Parathyroid adenoma (tissue), 2 donors: ENCODE data around the gene KLK14.

Source experiments
- H2AFZ ChIP-seq: fragments of 300-600 bp; sonication (generic); one replicate; pipeline ENCODE4 v1.7.0; 2017; ENCODE audit warnings: antibody characterized with exemption, mild to moderate bottlenecking
- H3K27ac ChIP-seq: fragments of 300-600 bp; sonication (generic); one replicate; pipeline ENCODE4 v1.7.0; 2017
- H3K27me3 ChIP-seq: fragments of 300-600 bp; sonication (generic); one replicate; pipeline ENCODE4 v1.7.0; 2017; ENCODE audit warnings: low read length; ENCODE audit not compliant: control insufficient read depth, insufficient read depth
- H3K36me3 ChIP-seq: fragments of 300-600 bp; sonication (generic); one replicate; pipeline ENCODE4 v1.7.0; 2017; ENCODE audit warnings: low read length; ENCODE audit not compliant: control insufficient read depth, insufficient read depth
- H3K4me1 ChIP-seq: fragments of 300-600 bp; sonication (generic); one replicate; pipeline ENCODE4 v1.7.0; 2017; ENCODE audit warnings: control low read depth
- H3K4me2 ChIP-seq: fragments of 300-600 bp; sonication (generic); one replicate; pipeline ENCODE4 v1.7.0; 2017; ENCODE audit warnings: low read length
- H3K4me3 ChIP-seq: fragments of 300-600 bp; sonication (generic); one replicate; pipeline ENCODE4 v1.7.0; 2017; ENCODE audit warnings: low read depth, low read length
- H3K79me2 ChIP-seq: fragments of 300-600 bp; sonication (generic); one replicate; pipeline ENCODE4 v1.7.0; 2017; ENCODE audit warnings: control low read depth
- H3K9ac ChIP-seq: fragments of 300-600 bp; sonication (generic); one replicate; pipeline ENCODE4 v1.7.0; 2017; ENCODE audit warnings: mild to moderate bottlenecking
- H3K9me3 ChIP-seq: fragments of 300-600 bp; sonication (generic); one replicate; pipeline ENCODE4 v1.7.0; 2017; ENCODE audit warnings: low read length; ENCODE audit not compliant: control insufficient read depth
- CTCF ChIP-seq: fragments of 300-600 bp; sonication (generic); IDR thresholded peaks from one replicate; pipeline ENCODE4 v1.7.0; 2017; ENCODE audit warnings: antibody characterized with exemption, mild to moderate bottlenecking
- donor health status: primary hyperparathyroidism.

KLK14 gene

GRCh38 chr19:51036519-51036918, 46.2 kb downstream of the KLK14 start:
- TF ChIP-seq CTCF, result no peak
- Histone ChIP-seq H3K36me3 (no peaks in the 10 kb centered on the region), H2AFZ (no peak overlapping the region), H3K9ac (no peak overlapping the region), H3K9me3 (no peaks in the 10 kb centered on the region), H3K27ac (no peak overlapping the region), H3K4me3 (no peak overlapping the region), H3K4me2 (no peak overlapping the region), H3K79me2 (no peaks in the 10 kb centered on the region), H3K4me1 (no peaks in the 10 kb centered on the region), H3K27me3 (no peaks in the 10 kb centered on the region)

GRCh38 chr19:51034704-51035103, 48.0 kb downstream of the KLK14 start, which contains the start of gene KLK12:
Gene KLK12, minus strand, starts transcription at chr19:51035002. Its CDS starts 381 bp downstream, at chr19:51034621.
- no peaks in the 10 kb centered on the region for H3K9me3 ChIP-seq
- H3K4me3 ChIP-seq, result no peak within 1 kb of the TSS
- no peak within 1 kb of the TSS for H3K4me2 ChIP-seq
- no peak within 1 kb of the TSS for H3K27ac ChIP-seq
- no peak within 1 kb of the TSS for H3K9ac ChIP-seq
- H3K79me2 ChIP-seq, result no peaks in the 10 kb centered on the region
- no peaks in the 10 kb centered on the region for H3K4me1 ChIP-seq
- no peaks in the 10 kb centered on the region for H3K27me3 ChIP-seq
- TF ChIP-seq CTCF, result no peak
- H2AFZ ChIP-seq, result no peak within 1 kb of the TSS
- H3K36me3 ChIP-seq, result no peaks in the 10 kb centered on the region

GRCh38 chr19:51031880-51032225, 50.8 kb downstream of the KLK14 start:
- H3K4me1 ChIP-seq, result no peaks in the 10 kb centered on the region
- no peaks in the 10 kb centered on the region for H3K36me3 ChIP-seq
- no peaks in the 10 kb centered on the region for H3K9me3 ChIP-seq
- no peak overlapping the region for H3K4me3 ChIP-seq
- H3K79me2 ChIP-seq, result no peaks in the 10 kb centered on the region
- no peak overlapping the region for H3K27ac ChIP-seq
- no peak overlapping the region for H2AFZ ChIP-seq
- no peak for TF ChIP-seq CTCF
- H3K9ac ChIP-seq, result no peak overlapping the region
- no peaks in the 10 kb centered on the region for H3K27me3 ChIP-seq
- H3K4me2 ChIP-seq, result no peak overlapping the region

- no peaks in the 10 kb centered on the region for H3K36me3 ChIP-seq
- no peaks in the 10 kb centered on the region for H3K27me3 ChIP-seq
- H3K4me1 ChIP-seq, result no peaks in the 10 kb centered on the region
- no peak overlapping the region for H2AFZ ChIP-seq
- no peaks in the 10 kb centered on the region for H3K9me3 ChIP-seq
- no peak overlapping the region for H3K9ac ChIP-seq
- H3K79me2 ChIP-seq, result no peaks in the 10 kb centered on the region
- no peak overlapping the region for H3K4me3 ChIP-seq
- H3K4me2 ChIP-seq, result no peak overlapping the region
- no peak for TF ChIP-seq CTCF
- H3K27ac ChIP-seq, result no peak overlapping the region
These were observed 51.3 kb downstream of the KLK14 start for GRCh38 chr19:51031220-51031879.

GRCh38 chr19:51030631-51031030, 52.1 kb downstream of the KLK14 start:
- no peaks in the 10 kb centered on the region for H3K9me3 ChIP-seq
- no peaks in the 10 kb centered on the region for H3K36me3 ChIP-seq
- no peaks in the 10 kb centered on the region for H3K4me1 ChIP-seq
- H3K27me3 ChIP-seq, result no peaks in the 10 kb centered on the region
- no peak overlapping the region for H3K27ac ChIP-seq
- no peaks in the 10 kb centered on the region for H3K79me2 ChIP-seq
- H3K4me3 ChIP-seq, result no peak overlapping the region
- no peak overlapping the region for H2AFZ ChIP-seq
- no peak for TF ChIP-seq CTCF
- no peak overlapping the region for H3K9ac ChIP-seq
- no peak overlapping the region for H3K4me2 ChIP-seq
